Lower leg skin (tissue), 3 donors: ENCODE measurements around the gene PNPLA8.

Experiments used
- CTCF ChIP-seq, 3 donors: fragments of 450-650 bp; IDR thresholded peaks; one replicate each; pipeline ENCODE4 v1.5.1; 2016; ENCODE audit warnings: antibody characterized with exemption in 3 of 3, mild to moderate bottlenecking in 3 of 3, moderate library complexity in 2 of 3
- POLR2A ChIP-seq, 2 donors: fragments of 450-650 bp; IDR thresholded peaks; one replicate each; pipeline ENCODE4 v1.6.1; 2016 to 2017; ENCODE audit warnings: antibody characterized with exemption in 2 of 2, mild to moderate bottlenecking in 1 of 2, moderate library complexity in 1 of 2

- TF ChIP-seq POLR2A (IDR thresholded peaks at IDR 0.05) (no peak), CTCF (IDR thresholded peaks at IDR 0.05) (no peak)
These were observed 46.2 kb downstream of the PNPLA8 start for GRCh38 chr7:108479751-108480150.
